Fibroblast of lung (primary cell): ENCODE results near the gene KDM4E.

Experiments used
- CTCF ChIP-seq, 2 donors: IDR thresholded peaks in 1 of 2; conservative IDR thresholded peaks in 1 of 2; 1 replicate in 1 of 2; 2 replicates in 1 of 2; pipeline ENCODE4 v1.5.1; 2011 to 2012; ENCODE audit warnings: low read length in 2 of 2, control low read depth in 1 of 2, inconsistent platforms in 1 of 2, low read depth in 1 of 2, mild to moderate bottlenecking in 1 of 2
- EZH2 ChIP-seq: IDR thresholded peaks from 2 replicates; pipeline ENCODE4 v1.5.1; 2012; ENCODE audit warnings: low read length, control low read depth, mild to moderate bottlenecking; ENCODE audit errors: missing control alignments

- no peak for TF ChIP-seq CTCF (conservative IDR thresholded peaks at IDR 0.05 in 1 of 2, IDR thresholded peaks at IDR 0.05 in 1 of 2; ENCODE audit: low read depth in 1 of 2, low read length in 2 of 2)
- TF ChIP-seq EZH2 = no peak
Observed at GRCh38 chr11:95074792-95075563, 49.9 kb downstream of the KDM4E start.
